A549 (cell line): ENCODE measurements around the gene H2AZ2.

Source experiments
- CBX8 ChIP-seq: fragments of 200-600 bp; sonication (generic); IDR thresholded peaks from 2 replicates; pipeline ENCODE4 v1.6.1; 2016
- EP300 ChIP-seq, 2 experiments: fragments of >200 bp; sonication (Bioruptor Twin); formaldehyde crosslinking; IDR thresholded peaks; 2 replicates in 1 of 2; 3 replicates in 1 of 2; pipeline ENCODE4 v1.6.1; 2016 to 2017
- NFE2L2 ChIP-seq: fragments of 150-350 bp; conservative IDR thresholded peaks from 2 replicates; pipeline ENCODE4 v1.6.1; 2014; ENCODE audit warnings: low read length
- NPAS2 ChIP-seq: fragments of 250-450 bp; sonication (Bioruptor Pico); IDR thresholded peaks from 2 replicates; pipeline ENCODE4 v1.8.0; 2022; ENCODE audit warnings: mild to moderate bottlenecking, moderate library complexity, borderline replicate concordance
- NR3C1 ChIP-seq: fragments of >200 bp; sonication (Bioruptor Twin); formaldehyde crosslinking; IDR thresholded peaks from 3 replicates; pipeline ENCODE4 v1.6.1; 2017
- POLR2A ChIP-seq: IDR thresholded peaks from 2 replicates; pipeline ENCODE4 v1.6.1; 2012; ENCODE audit warnings: mild to moderate bottlenecking, low read length
- SMC3 ChIP-seq: fragments of >200 bp; sonication (Bioruptor Twin); formaldehyde crosslinking; IDR thresholded peaks from 3 replicates; pipeline ENCODE4 v1.6.1; 2018; ENCODE audit warnings: inconsistent platforms
- TF ChIP-seq, protein P1 (sequence below): fragments of >200 bp; sonication (Bioruptor Twin); formaldehyde crosslinking; IDR thresholded peaks from 3 replicates; pipeline ENCODE4 v1.5.1; 2016

DNA sequence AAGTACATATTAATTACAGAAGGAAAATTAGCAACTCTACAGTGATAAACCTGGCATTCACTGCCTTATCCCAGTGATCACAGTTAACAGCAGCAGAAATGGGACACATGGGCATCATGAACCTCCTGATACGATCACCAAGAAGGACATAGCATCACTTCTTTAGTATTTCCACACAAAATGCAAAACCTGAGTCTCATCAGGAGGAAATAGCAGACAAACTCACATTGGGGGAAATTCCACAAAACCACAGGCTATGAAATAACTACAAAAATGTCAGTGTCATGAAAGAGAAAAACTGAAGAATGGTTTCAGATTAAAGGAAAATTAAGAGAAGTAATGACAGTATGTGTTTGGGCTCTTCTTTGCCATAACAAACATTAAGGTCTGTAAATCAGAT, 49.4 kb upstream of the H2AZ2 start:
- TF ChIP-seq, protein P1, sequence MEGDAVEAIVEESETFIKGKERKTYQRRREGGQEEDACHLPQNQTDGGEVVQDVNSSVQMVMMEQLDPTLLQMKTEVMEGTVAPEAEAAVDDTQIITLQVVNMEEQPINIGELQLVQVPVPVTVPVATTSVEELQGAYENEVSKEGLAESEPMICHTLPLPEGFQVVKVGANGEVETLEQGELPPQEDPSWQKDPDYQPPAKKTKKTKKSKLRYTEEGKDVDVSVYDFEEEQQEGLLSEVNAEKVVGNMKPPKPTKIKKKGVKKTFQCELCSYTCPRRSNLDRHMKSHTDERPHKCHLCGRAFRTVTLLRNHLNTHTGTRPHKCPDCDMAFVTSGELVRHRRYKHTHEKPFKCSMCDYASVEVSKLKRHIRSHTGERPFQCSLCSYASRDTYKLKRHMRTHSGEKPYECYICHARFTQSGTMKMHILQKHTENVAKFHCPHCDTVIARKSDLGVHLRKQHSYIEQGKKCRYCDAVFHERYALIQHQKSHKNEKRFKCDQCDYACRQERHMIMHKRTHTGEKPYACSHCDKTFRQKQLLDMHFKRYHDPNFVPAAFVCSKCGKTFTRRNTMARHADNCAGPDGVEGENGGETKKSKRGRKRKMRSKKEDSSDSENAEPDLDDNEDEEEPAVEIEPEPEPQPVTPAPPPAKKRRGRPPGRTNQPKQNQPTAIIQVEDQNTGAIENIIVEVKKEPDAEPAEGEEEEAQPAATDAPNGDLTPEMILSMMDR: no peak
- no peak for TF ChIP-seq NR3C1
- no peak for TF ChIP-seq POLR2A
- no peak for TF ChIP-seq NFE2L2
- no peak for TF ChIP-seq CBX8
- TF ChIP-seq SMC3: no peak
- no peak for TF ChIP-seq NPAS2 (CRISPR knock-in tag)
- no peak for TF ChIP-seq EP300 (IDR thresholded peaks at IDR 0.05)
